Fibroblast of pulmonary artery (primary cell): Measurements from ENCODE around the gene ANTXR1.

Experiments used
- DNase-seq: peaks from one replicate; pipeline ENCODE4 v3.0.0-alpha.2; 2010; ENCODE audit warnings: low read depth
- H3K4me3 ChIP-seq: replicated peaks from 2 replicates; pipeline ENCODE4 v1.5.1; 2011; ENCODE audit warnings: low read depth, mild to moderate bottlenecking, control low read depth, low read length, moderate library complexity
- CTCF ChIP-seq: IDR thresholded peaks from 2 replicates; pipeline ENCODE4 v1.5.1; 2011; ENCODE audit warnings: mild to moderate bottlenecking, control low read depth, low read length, inconsistent platforms; ENCODE audit errors: missing control alignments

The ANTXR1 gene

GRCh38 chr2:69109255-69109654 lies 96.3 kb downstream of the ANTXR1 start:
- TF ChIP-seq CTCF, result no peak
- no peak overlapping the region for H3K4me3 ChIP-seq
- DNase-seq, result no peak

GRCh38 chr2:69111076-69111475 lies 98.1 kb downstream of the ANTXR1 start:
- TF ChIP-seq CTCF, result no peak
- DNase-seq, result no peak
- no peak overlapping the region for H3K4me3 ChIP-seq

DNA sequence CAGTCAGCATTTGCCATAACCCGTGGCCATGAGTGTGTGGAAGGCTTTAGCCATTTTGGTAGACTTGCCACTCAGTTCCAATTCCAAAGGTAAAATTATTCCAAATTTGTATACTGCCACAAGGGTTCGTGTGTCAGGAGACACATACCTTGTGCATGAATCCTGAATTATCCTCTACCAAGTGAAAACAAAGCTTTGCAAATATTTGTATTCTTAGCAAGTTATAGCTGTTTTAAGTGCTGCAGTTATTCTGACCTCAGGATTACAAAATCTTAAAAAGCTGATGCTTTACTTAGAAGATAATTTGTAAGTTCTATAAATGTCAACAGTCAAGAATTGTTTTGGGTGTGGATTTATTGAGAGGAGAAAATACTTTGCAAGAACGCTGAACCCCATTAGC lies 100.6 kb downstream of the ANTXR1 start:
- H3K4me3 ChIP-seq, result no peak overlapping the region
- no peak for DNase-seq
- TF ChIP-seq CTCF, result no peak

DNA sequence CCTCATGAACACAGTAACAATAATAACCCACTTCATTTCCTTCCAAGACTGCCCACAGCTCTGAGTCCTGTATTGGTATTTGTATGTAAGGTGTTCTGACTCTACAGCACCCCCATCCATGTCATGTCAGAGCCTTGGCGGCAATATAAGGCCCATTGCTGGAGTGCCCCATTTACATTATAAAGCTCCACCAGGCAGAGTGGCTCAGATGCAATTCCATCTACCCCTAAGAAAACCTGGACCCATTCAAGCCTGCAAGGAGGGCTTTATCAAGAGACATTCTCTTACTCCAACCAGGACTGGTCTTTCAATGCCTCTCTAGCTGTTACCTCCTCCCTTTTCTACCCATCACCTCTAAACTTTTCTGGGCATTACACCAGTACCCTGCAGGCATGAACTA lies 101.6 kb downstream of the ANTXR1 start:
- TF ChIP-seq CTCF, result no peak
- no peak for DNase-seq
- no peak overlapping the region for H3K4me3 ChIP-seq

DNA sequence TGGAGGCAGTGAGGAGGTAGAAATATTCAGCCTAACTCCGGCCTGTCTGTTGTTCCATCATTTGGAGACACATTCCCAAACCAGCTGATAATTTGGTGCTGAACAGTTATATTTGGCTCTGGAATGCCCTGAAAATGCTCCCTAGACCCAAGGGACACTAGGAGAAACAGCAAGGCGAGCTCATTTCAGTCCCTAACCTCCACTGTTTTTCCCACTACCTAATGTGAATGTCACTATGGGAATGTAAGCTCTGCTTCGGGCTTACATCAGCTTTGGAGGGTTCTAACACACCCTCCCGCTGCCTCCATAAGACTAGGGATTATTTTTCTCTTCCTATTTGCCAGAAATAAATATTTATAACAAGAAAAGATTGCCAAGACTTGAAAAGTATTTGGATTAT lies 103.5 kb downstream of the ANTXR1 start:
- no peak for TF ChIP-seq CTCF

GRCh38 chr2:69118609-69119008 lies 105.6 kb downstream of the ANTXR1 start:
- no peak for TF ChIP-seq CTCF
- no peak overlapping the region for H3K4me3 ChIP-seq
- no peak for DNase-seq

More for the DNA sequence above, 103.5 kb downstream of the ANTXR1 start:
- no peak overlapping the region for H3K4me3 ChIP-seq
- DNase-seq, result no peak

DNA sequence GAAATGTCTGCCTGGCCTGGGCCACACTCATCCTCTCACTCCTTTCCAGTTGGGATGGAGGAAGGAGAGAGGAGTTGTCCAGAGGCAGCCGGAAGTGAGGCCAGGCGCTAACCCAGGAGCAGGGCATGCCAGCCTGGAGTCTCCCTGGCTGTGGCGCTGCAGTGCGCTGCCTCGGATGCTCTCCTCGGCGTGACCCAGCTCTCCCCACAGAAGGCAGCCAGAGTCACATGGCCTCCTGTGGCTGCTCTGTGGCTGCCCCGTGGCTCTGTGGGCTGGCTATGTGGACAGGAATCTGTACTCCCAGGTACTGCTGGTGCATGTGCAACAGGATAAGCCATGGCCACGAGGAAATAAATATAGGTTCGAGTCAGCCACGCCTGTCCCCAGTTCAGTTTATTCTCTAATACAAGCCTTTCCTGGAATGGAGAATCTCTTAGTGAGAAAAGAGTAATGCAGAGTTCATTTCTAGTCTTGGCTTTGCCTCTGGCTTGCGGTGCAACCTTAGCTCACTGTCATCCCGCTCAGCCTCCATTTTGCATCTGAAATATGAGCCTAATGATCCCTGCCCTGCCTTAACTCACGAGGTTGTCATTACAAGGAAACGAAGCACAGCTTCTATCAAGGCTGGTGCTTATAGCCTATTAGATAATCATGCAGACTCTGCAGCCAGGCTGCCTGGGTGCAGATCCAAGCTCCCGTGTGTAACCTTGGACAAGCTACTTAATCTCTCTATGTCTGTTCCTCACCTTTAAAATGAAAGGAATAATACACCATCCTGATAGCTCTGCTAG lies 106.3 kb downstream of the ANTXR1 start:
- no peak for DNase-seq
- no peak overlapping the region for H3K4me3 ChIP-seq
- no peak for TF ChIP-seq CTCF
